Stimulated activated CD4-positive, alpha-beta T cell treated with anti-CD3 and anti-CD28 coated beads, Interleukin-15, amount 100 ng/mL, for 48 hours (primary cell): ENCODE measurements around the gene FGF1.

Source experiments
- DNase-seq, 2 donors: peaks; one replicate each; pipeline ENCODE4 v3.0.0-alpha.2; 2020; ENCODE audit warnings: low read depth in 2 of 2

Gene FGF1

DNA sequence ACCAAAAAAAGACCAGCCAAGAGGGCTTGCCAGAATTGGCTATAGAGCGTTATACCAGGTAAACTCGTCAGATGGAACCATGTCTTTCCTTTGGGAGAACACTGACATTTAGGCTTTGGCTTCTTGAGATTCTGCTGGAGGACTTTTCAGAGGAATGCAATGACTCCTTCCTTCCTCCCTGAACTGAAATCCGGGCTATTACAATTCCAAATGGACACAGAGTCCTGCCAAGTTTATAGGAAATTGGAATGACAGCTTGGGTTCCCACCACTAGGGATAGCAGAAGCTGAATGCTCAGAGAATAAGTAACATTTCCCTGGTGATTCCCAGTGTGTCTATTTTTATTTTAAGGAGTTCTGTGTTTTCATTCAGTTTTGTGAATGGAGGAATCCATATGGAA, 143.0 kb downstream of the FGF1 start:
- DNase-seq = no peak
